ENCODE data around the gene ITGA1.

Gene ITGA1

GRCh38 chr5:52906343-52906742 lies 118.6 kb downstream of the ITGA1 start:
- no peak for DNase-seq

GRCh38 chr5:52906845-52907244 lies 119.1 kb downstream of the ITGA1 start:
- DNase-seq = no peak

- DNase-seq = no peak
These were observed 121.5 kb downstream of the ITGA1 start for GRCh38 chr5:52909192-52909591.

GRCh38 chr5:52910071-52910470 lies 122.4 kb downstream of the ITGA1 start:
- no peak for DNase-seq

GRCh38 chr5:52915176-52915875 lies 127.6 kb downstream of the ITGA1 start:
- peak; percentile 87 for DNase-seq

GRCh38 chr5:52920929-52921328 lies 133.2 kb downstream of the ITGA1 start:
- DNase-seq = no peak

GRCh38 chr5:52922384-52922783 lies 134.7 kb downstream of the ITGA1 start:
- DNase-seq = no peak

- no peak for DNase-seq
These were observed 136.7 kb downstream of the ITGA1 start for GRCh38 chr5:52924456-52924855.

GRCh38 chr5:52925001-52925400 lies 137.3 kb downstream of the ITGA1 start:
- DNase-seq = no peak

- no peak for DNase-seq
These were observed 141.0 kb downstream of the ITGA1 start for GRCh38 chr5:52928689-52929088.

GRCh38 chr5:52938226-52938625 lies 150.5 kb downstream of the ITGA1 start:
- no peak for DNase-seq

- no peak for DNase-seq
These were observed 155.6 kb downstream of the ITGA1 start for GRCh38 chr5:52943285-52943684.

- no peak for DNase-seq
These were observed 156.1 kb downstream of the ITGA1 start for GRCh38 chr5:52943808-52944207.

GRCh38 chr5:52945040-52945439 lies 157.3 kb downstream of the ITGA1 start:
- DNase-seq = no peak

GRCh38 chr5:52947208-52947607 lies 159.5 kb downstream of the ITGA1 start:
- no peak for DNase-seq

- no peak for DNase-seq
These were observed 160.1 kb downstream of the ITGA1 start for GRCh38 chr5:52947851-52948250.

- DNase-seq = peak; percentile 86
These were observed 160.8 kb downstream of the ITGA1 start for GRCh38 chr5:52948418-52949076.

- no peak for DNase-seq
These were observed 163.0 kb downstream of the ITGA1 start for GRCh38 chr5:52950686-52951085.

GRCh38 chr5:52952483-52952882 lies 164.8 kb downstream of the ITGA1 start:
- no peak for DNase-seq

- no peak for DNase-seq
These were observed 168.3 kb downstream of the ITGA1 start for GRCh38 chr5:52956014-52956413.

- no peak for DNase-seq
These were observed 169.4 kb downstream of the ITGA1 start for GRCh38 chr5:52956915-52957747.

- peak; percentile 17 for DNase-seq
These were observed 173.6 kb downstream of the ITGA1 start for GRCh38 chr5:52961274-52961681.

GRCh38 chr5:52963636-52964035 lies 175.9 kb downstream of the ITGA1 start:
- no peak for DNase-seq

- no peak for DNase-seq
These were observed 176.4 kb downstream of the ITGA1 start for GRCh38 chr5:52964138-52964537.

Data from eye (tissue), 1 donor.